ENCODE measurements around the gene SYNPO2.
"Not testable (repeated sequence)": the region's sequence is repeated elsewhere in the genome, so short reads cannot be mapped to it uniquely, and the experiment has no call there.

The SYNPO2 gene

DNA sequence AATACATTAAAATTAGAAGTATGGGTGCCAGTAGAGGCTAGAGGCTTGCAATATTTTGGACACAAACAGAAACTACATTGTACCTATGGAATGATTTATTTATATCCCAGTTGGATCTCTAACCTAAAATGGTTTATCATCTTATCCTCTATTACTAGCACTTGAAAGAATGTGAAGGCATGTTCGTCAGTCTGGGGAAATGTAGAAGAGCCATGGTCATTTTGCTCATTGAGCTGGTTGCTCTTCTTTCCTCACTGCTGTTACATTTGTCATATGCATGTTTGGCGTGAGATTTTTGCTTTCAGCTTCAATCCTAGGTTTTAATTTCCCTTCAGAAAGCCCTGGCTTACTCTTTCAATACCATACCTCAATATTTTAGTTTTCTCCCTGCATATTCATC, 164.6 kb downstream of the SYNPO2 start:
- DNase-seq (ENCODE audit: low read depth): no peak
- no peak overlapping the region for H3K4me3 ChIP-seq (ENCODE audit: control insufficient read depth, low read depth, low read length)
- no peak for TF ChIP-seq CTCF (IDR thresholded peaks at IDR 0.05; ENCODE audit: control insufficient read depth, insufficient read depth, low read depth, low read length, missing control alignments)

DNA sequence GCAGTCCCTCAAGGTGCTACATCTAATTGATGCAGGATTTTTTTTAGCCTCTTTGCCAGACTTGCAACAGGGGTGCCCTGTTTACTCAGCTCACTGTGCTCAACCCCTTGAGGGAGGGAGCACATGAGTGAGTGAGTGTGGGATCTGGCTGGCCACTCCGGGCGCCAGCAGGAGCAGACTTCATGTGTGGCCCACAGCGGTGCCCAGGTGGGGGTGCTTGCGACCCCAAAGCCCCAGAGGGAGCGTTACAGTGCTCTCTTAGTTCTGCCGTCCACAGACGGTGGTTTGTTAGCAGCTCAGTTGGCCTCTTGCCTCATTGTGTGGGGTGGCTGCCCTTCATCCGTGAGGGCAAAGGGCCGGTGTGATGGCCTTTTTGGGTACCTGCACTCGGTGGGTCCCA, 165.3 kb downstream of the SYNPO2 start:
- no peak for TF ChIP-seq CTCF (IDR thresholded peaks at IDR 0.05; ENCODE audit: control insufficient read depth, insufficient read depth, low read depth, low read length, missing control alignments)
- H3K4me3 ChIP-seq (ENCODE audit: control insufficient read depth, low read depth, low read length): no peak overlapping the region
- no peak for DNase-seq (ENCODE audit: low read depth)

GRCh38 chr4:119057417-119057816, 168.8 kb downstream of the SYNPO2 start:
- TF ChIP-seq CTCF (IDR thresholded peaks at IDR 0.05; ENCODE audit: control insufficient read depth, insufficient read depth, low read depth, low read length, missing control alignments): no peak
- no peak for DNase-seq (ENCODE audit: low read depth)
- no peak overlapping the region for H3K4me3 ChIP-seq (ENCODE audit: control insufficient read depth, low read depth, low read length)

GRCh38 chr4:119059221-119059620, 170.6 kb downstream of the SYNPO2 start:
- no peak for DNase-seq (ENCODE audit: low read depth)
- no peak for TF ChIP-seq CTCF (IDR thresholded peaks at IDR 0.05; ENCODE audit: control insufficient read depth, insufficient read depth, low read depth, low read length, missing control alignments)
- H3K4me3 ChIP-seq (ENCODE audit: control insufficient read depth, low read depth, low read length): no peak overlapping the region

DNA sequence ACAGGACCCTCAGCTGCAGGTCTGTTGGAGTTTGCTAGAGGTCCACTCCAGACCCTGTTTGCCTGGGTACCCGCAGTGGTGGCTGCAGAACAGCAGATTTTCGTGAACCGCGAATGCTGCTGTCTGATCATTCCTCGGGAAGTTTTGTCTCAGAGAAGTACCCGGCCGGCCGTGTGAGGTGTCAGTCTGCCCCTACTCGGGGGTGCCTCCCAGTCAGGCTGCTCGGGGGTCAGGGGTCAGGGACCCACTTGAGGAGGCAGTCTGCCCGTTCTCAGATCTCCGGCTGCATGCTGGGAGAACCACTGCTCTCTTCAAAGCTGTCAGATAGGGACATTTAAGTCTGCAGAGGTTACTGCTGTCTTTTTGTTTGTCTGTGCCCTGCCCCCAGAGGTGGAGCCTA, 178.5 kb downstream of the SYNPO2 start:
- DNase-seq (ENCODE audit: low read depth); H3K4me3 ChIP-seq (ENCODE audit: control insufficient read depth, low read depth, low read length): not testable (repeated sequence)

DNA sequence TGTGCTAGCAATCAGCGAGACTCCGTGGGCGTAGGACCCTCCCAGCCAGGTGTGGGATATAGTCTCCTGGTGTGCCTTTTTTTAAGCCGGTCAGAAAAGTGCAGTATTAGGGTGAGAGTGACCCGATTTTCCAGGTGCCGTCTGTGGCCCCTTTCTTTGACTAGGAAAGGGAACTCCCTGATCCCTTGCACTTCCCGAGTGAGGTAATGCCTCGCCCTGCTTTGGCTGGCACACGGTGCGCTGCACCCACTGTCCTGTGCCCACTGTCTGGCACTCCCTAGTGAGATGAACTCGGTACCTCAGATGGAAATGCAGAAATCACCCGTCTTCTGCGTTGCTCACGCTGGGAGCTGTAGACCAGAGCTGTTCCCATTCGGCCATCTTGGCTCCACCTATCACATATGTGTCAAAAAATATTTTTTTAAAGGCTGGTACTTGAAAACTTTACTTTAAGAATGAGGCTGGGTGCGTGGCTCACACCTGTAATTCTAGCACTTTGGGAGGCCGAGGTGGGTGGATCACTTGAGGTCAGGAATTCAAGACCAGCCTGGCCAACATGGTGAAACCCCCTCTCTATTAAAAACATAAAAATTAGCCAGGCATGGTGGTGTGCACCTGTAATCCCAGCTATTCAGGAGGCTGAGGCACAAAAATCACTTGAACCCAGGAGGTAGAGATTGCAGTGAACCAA, 179.2 kb downstream of the SYNPO2 start:
- not testable (repeated sequence) for DNase-seq (ENCODE audit: low read depth); H3K4me3 ChIP-seq (ENCODE audit: control insufficient read depth, low read depth, low read length)

GRCh38 chr4:119068529-119068962, 179.9 kb downstream of the SYNPO2 start:
- peak; percentile 14 for DNase-seq (ENCODE audit: low read depth)
- no peak for TF ChIP-seq CTCF (IDR thresholded peaks at IDR 0.05; ENCODE audit: control insufficient read depth, insufficient read depth, low read depth, low read length, missing control alignments)
- H3K4me3 ChIP-seq (ENCODE audit: control insufficient read depth, low read depth, low read length): no peak overlapping the region

GRCh38 chr4:119070301-119070700, 181.6 kb downstream of the SYNPO2 start:
- DNase-seq (ENCODE audit: low read depth): no peak
- no peak overlapping the region for H3K4me3 ChIP-seq (ENCODE audit: control insufficient read depth, low read depth, low read length)
- no peak for TF ChIP-seq CTCF (IDR thresholded peaks at IDR 0.05; ENCODE audit: control insufficient read depth, insufficient read depth, low read depth, low read length, missing control alignments)

All from AG09309 (cell line).